ENCODE measurements around the gene BRINP2.

DNA sequence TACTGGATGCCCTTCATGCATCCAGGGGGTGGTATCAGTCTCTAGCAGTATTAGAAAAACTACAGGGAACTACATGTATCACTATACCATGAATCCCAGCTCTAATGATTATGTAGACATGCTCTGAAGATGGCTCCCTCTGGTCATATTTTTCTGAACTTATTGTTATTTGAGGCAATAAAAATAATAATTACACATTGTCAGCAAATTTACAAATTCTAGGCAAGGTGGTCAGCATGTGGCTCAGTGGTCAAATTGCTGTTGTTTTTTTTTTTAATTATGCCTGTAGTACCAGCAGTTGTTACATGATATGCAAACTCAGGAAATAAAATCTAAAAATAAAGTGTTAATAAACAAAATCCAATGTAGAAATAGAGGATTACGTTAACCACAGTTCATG lies 28.7 kb upstream of the BRINP2 start:
- TF ChIP-seq, protein P1, sequence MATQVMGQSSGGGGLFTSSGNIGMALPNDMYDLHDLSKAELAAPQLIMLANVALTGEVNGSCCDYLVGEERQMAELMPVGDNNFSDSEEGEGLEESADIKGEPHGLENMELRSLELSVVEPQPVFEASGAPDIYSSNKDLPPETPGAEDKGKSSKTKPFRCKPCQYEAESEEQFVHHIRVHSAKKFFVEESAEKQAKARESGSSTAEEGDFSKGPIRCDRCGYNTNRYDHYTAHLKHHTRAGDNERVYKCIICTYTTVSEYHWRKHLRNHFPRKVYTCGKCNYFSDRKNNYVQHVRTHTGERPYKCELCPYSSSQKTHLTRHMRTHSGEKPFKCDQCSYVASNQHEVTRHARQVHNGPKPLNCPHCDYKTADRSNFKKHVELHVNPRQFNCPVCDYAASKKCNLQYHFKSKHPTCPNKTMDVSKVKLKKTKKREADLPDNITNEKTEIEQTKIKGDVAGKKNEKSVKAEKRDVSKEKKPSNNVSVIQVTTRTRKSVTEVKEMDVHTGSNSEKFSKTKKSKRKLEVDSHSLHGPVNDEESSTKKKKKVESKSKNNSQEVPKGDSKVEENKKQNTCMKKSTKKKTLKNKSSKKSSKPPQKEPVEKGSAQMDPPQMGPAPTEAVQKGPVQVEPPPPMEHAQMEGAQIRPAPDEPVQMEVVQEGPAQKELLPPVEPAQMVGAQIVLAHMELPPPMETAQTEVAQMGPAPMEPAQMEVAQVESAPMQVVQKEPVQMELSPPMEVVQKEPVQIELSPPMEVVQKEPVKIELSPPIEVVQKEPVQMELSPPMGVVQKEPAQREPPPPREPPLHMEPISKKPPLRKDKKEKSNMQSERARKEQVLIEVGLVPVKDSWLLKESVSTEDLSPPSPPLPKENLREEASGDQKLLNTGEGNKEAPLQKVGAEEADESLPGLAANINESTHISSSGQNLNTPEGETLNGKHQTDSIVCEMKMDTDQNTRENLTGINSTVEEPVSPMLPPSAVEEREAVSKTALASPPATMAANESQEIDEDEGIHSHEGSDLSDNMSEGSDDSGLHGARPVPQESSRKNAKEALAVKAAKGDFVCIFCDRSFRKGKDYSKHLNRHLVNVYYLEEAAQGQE (IDR thresholded peaks at IDR 0.05; ENCODE audit: low read depth), result no peak
- TF ChIP-seq TEAD4 (IDR thresholded peaks at IDR 0.05), result no peak
- no peak for TF ChIP-seq YY1 (IDR thresholded peaks at IDR 0.05; ENCODE audit: low read depth)
- no peak for TF ChIP-seq TCF12 (IDR thresholded peaks at IDR 0.05; ENCODE audit: low read depth)
- TF ChIP-seq EP300 (IDR thresholded peaks at IDR 0.05; ENCODE audit: borderline replicate concordance), result no peak
- TF ChIP-seq, protein P2, sequence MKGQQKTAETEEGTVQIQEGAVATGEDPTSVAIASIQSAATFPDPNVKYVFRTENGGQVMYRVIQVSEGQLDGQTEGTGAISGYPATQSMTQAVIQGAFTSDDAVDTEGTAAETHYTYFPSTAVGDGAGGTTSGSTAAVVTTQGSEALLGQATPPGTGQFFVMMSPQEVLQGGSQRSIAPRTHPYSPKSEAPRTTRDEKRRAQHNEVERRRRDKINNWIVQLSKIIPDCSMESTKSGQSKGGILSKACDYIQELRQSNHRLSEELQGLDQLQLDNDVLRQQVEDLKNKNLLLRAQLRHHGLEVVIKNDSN (IDR thresholded peaks at IDR 0.05), result no peak
- no peak for TF ChIP-seq ZBTB7A (IDR thresholded peaks at IDR 0.05; ENCODE audit: low read depth)
- no peak for TF ChIP-seq TAF1 (IDR thresholded peaks at IDR 0.05; ENCODE audit: low read depth)
- no peak for TF ChIP-seq CREB1 (IDR thresholded peaks at IDR 0.05; ENCODE audit: low read depth)
- TF ChIP-seq EGR1 (IDR thresholded peaks at IDR 0.05), result no peak
- TF ChIP-seq MAX (IDR thresholded peaks at IDR 0.05), result no peak
- no peak for TF ChIP-seq RAD21 (IDR thresholded peaks at IDR 0.05; ENCODE audit: low read depth)
- TF ChIP-seq CEBPB (IDR thresholded peaks at IDR 0.05), result no peak
- TF ChIP-seq NFIC (IDR thresholded peaks at IDR 0.05), result no peak
